Endothelial cell of umbilical vein (primary cell): Measurements from ENCODE around the gene SNX33. TPM values are rescaled to one million over a fixed set of nuclear protein-coding genes. Genes with fewer than 3 reads are reported as not detected.
"Not testable (repeated sequence)": the region's sequence is repeated elsewhere in the genome, so short reads cannot be mapped to it uniquely, and the experiment has no call there.

Source experiments
- BruUV-seq: library from RNA; stranded (reverse); fragments of 400-500 nt; replicated peaks from 2 replicates; lab custom pipeline; 2021; lab: Mats Ljungman, UMichigan
- CTCF ChIA-PET: fragments of 300-600, 350-600 bp; sonication (Branson Sonifier 250); formaldehyde crosslinking; loops from one replicate; lab custom pipeline; 2021; ENCODE audit warnings: antibody characterized with exemption, inconsistent platforms; lab: Charles Lee
- POLR2A ChIA-PET: fragments of 300-600, 350-600 bp; sonication (Branson Sonifier 250); formaldehyde crosslinking; loops from one replicate; lab custom pipeline; 2021; ENCODE audit warnings: antibody characterized with exemption, inconsistent platforms; lab: Charles Lee
- DNase-seq: peaks from one replicate; pipeline ENCODE4 v3.0.0-alpha.2; 2011; ENCODE audit warnings: low read depth, low spot score
- FAIRE-seq: peaks from 2 replicates; lab custom pipeline; 2011; peaks lifted over from hg19 to GRCh38; lab: Jason Lieb, UNC
- H2AFZ ChIP-seq: 2 replicates; pipeline ENCODE4 v1.6.0; 2012; ENCODE audit warnings: low read depth, low read length, control low read depth, inconsistent platforms
- H3K27ac ChIP-seq: 2 replicates; pipeline ENCODE4 v1.5.1; 2011; ENCODE audit warnings: low read depth, mild to moderate bottlenecking, control low read depth, low read length, moderate library complexity; ENCODE audit not compliant: insufficient read depth
- H3K27me3 ChIP-seq, 2 experiments: 2 replicates each; pipeline versions ENCODE4 v1.6.0 to v1.6.1; 2011; ENCODE audit warnings: low read length in 2 of 2, mixed read lengths in 1 of 2; ENCODE audit not compliant: control insufficient read depth in 2 of 2, insufficient read depth in 2 of 2
- H3K36me3 ChIP-seq, 2 experiments: 2 replicates in 1 of 2; 3 replicates in 1 of 2; pipeline ENCODE4 v1.5.1; 2011; ENCODE audit warnings: low read length in 2 of 2, mild to moderate bottlenecking in 1 of 2, moderate library complexity in 1 of 2; ENCODE audit not compliant: control insufficient read depth in 2 of 2, insufficient read depth in 2 of 2; ENCODE audit errors: extremely low read depth in 1 of 2
- H3K4me1 ChIP-seq: 3 replicates; pipeline ENCODE4 v1.5.1; 2011; ENCODE audit warnings: mild to moderate bottlenecking, low read length; ENCODE audit not compliant: control insufficient read depth, insufficient read depth; ENCODE audit errors: extremely low read depth
- H3K4me2 ChIP-seq: 2 replicates; pipeline ENCODE4 v1.6.1; 2011; ENCODE audit warnings: low read length, control low read depth, mixed read lengths; ENCODE audit not compliant: insufficient read depth
- H3K4me3 ChIP-seq, 3 experiments: fragments of 200-600 bp in 1 of 3; sonication (generic), shearing (Covaris generic) in 1 of 3; replicated peaks in 1 of 3; 2 replicates each; pipeline ENCODE4 v1.5.1; 2011 to 2016; ENCODE audit warnings: control low read depth in 3 of 3, low read length in 3 of 3, mild to moderate bottlenecking in 2 of 3, inconsistent platforms in 1 of 3, low read depth in 1 of 3, moderate library complexity in 1 of 3; ENCODE audit not compliant: insufficient read depth in 1 of 3
- H3K79me2 ChIP-seq: 2 replicates; pipeline ENCODE4 v1.6.0; 2012; ENCODE audit warnings: low read length, inconsistent platforms; ENCODE audit not compliant: control insufficient read depth, insufficient read depth
- H3K9ac ChIP-seq: replicated peaks from 2 replicates; pipeline ENCODE3; 2011; ENCODE audit warnings: low read length, control low read depth; ENCODE audit not compliant: insufficient read depth; ENCODE audit errors: extremely low read depth
- H3K9me1 ChIP-seq: replicated peaks from 3 replicates; pipeline ENCODE4 v1.6.0; 2011; ENCODE audit warnings: mild to moderate bottlenecking, low read length; ENCODE audit not compliant: control insufficient read depth, insufficient read depth; ENCODE audit errors: extremely low read depth
- H3K9me3 ChIP-seq: replicated peaks from 2 replicates; pipeline ENCODE4 v1.5.1; 2012; ENCODE audit warnings: low read length, inconsistent platforms; ENCODE audit not compliant: control insufficient read depth, insufficient read depth
- H4K20me1 ChIP-seq: replicated peaks from 2 replicates; pipeline ENCODE3; 2011; ENCODE audit warnings: mild to moderate bottlenecking, low read length; ENCODE audit not compliant: control insufficient read depth, insufficient read depth; ENCODE audit errors: extremely low read depth
- CTCF ChIP-seq, 2 donors: IDR thresholded peaks; 1 replicate in 1 of 2; 2 replicates in 1 of 2; pipeline ENCODE4 v1.5.1; 2011; ENCODE audit warnings: low read length in 2 of 2, mild to moderate bottlenecking in 2 of 2, moderate library complexity in 2 of 2, control low read depth in 1 of 2, inconsistent platforms in 1 of 2, low read depth in 1 of 2; ENCODE audit not compliant: insufficient read depth in 1 of 2; ENCODE audit errors: extremely low read depth in 1 of 2
- EZH2 ChIP-seq: IDR thresholded peaks from 2 replicates; pipeline ENCODE4 v1.6.1; 2012; ENCODE audit warnings: borderline replicate concordance, low read depth, mild to moderate bottlenecking, moderate library complexity, low read length, inconsistent platforms; ENCODE audit not compliant: severe bottlenecking
- GATA2 ChIP-seq: IDR thresholded peaks from 2 replicates; pipeline ENCODE4 v1.7.0; 2011; ENCODE audit warnings: low read depth, mild to moderate bottlenecking, moderate library complexity, mixed read lengths, low read length; ENCODE audit not compliant: insufficient read length, insufficient read depth
- JUN ChIP-seq: IDR thresholded peaks from 2 replicates; pipeline ENCODE4 v1.6.1; 2011; ENCODE audit warnings: borderline replicate concordance, low read depth; ENCODE audit not compliant: insufficient read length, insufficient read depth
- MYC ChIP-seq: IDR thresholded peaks from one replicate; pipeline ENCODE4 v1.6.1; 2011; ENCODE audit warnings: mild to moderate bottlenecking, low read depth, low read length
- POLR2A ChIP-seq: IDR thresholded peaks from 2 replicates; pipeline ENCODE4 v1.6.1; 2012; ENCODE audit warnings: low read depth, mild to moderate bottlenecking, control low read depth, low read length
- POLR2AphosphoS5 ChIP-seq: IDR thresholded peaks from 2 replicates; pipeline ENCODE4 v1.6.1; 2012; ENCODE audit warnings: low read depth, mild to moderate bottlenecking, control low read depth, low read length, moderate library complexity; ENCODE audit not compliant: insufficient read depth
- dilution Hi-C: fragments of 300-500 bp; cut with MboI; formaldehyde crosslinking; loops from one replicate; pipeline ENCODE4 v1.15.0; 2019; ENCODE audit warnings: low sequenced_read_pairs; ENCODE audit not compliant: extremely low pct_ligation_motif_present
- intact Hi-C: fragments of 100-400 bp; cut with micrococcal nuclease; formaldehyde crosslinking; loops from one replicate; pipeline ENCODE4 v1.10.0; 2022
- polyA plus RNA-seq, 4 experiments: library from polyadenylated mRNA; depleted of rRNA in 3 of 4; stranded (reverse) in 3 of 4; unstranded in 1 of 4; fragments of >200 nt; gene quantifications; 2 replicates each; pipeline versions ENCODE4 v1.2.1 to v1.2.3, GENCODE V29; 2011 to 2012; ENCODE audit warnings: missing spikeins in 1 of 4
- total RNA-seq: library from RNA; stranded (reverse); gene quantifications from 2 replicates; pipeline ENCODE4 v1.2.3, GENCODE V29; 2021

Gene SNX33
- total and polyA plus RNA-seq, 2 donors (not counting 3 experiments of a cell fraction or from before 2014, with no cell fraction given), result 7.9 to 12.6 TPM

GRCh38 chr15:75677465-75678323 lies 30.0 kb downstream of the SNX33 start:
- no TSS peak for BruUV-seq
- H3K9me1 ChIP-seq, result no peaks in the 10 kb centered on the region
- H3K4me3 ChIP-seq, result no peak overlapping the region
- H3K9me3 ChIP-seq, result no peaks in the 10 kb centered on the region
- H2AFZ ChIP-seq, result no peak overlapping the region
- no peak overlapping the region for H3K4me2 ChIP-seq
- H3K36me3 ChIP-seq, result no peaks in the 10 kb centered on the region
- H3K9ac ChIP-seq, result no peak overlapping the region
- FAIRE-seq (no peak), DNase-seq (no peak)
- no peak overlapping the region for H3K27ac ChIP-seq
- ChIA-PET POLR2A (no interaction called here), CTCF (interaction anchor here (1.9 to 8.3 kb wide), 5 partner anchors 9 to 57 kb away, joined by 5 to 65 read pairs (median 15); partner anchors contain the start of genes IMP3 and SNX33)
- H3K79me2 ChIP-seq, result no peaks in the 10 kb centered on the region
- dilution Hi-C loops, result no loop called here
- H3K4me1 ChIP-seq, result no peaks in the 10 kb centered on the region
- H4K20me1 ChIP-seq, result no peaks in the 10 kb centered on the region
- H3K27me3 ChIP-seq, result peaks cover 0 to 5% of the 10 kb centered on the region in 2 experiments
- TF ChIP-seq POLR2A (no peak), POLR2AphosphoS5 (no peak), CTCF (IDR thresholded peaks at IDR 0.05; ENCODE audit: extremely low read depth in 1 of 2, insufficient read depth in 1 of 2, low read depth in 1 of 2, low read length in 2 of 2) (no peak), MYC (no peak), GATA2 (no peak), EZH2 (no peak), JUN (no peak)
- intact Hi-C loops, result no loop called here

GRCh38 chr15:75678324-75678690 lies 30.6 kb downstream of the SNX33 start:
- not testable (repeated sequence) for H4K20me1 ChIP-seq, DNase-seq
- CTCF ChIA-PET, result interaction anchor here (2.5 to 8.3 kb wide), 4 partner anchors 10 to 58 kb away, joined by 9 to 65 read pairs (median 16); partner anchors contain the start of genes IMP3 and SNX33

More at GRCh38 chr15:75678324-75678690, 30.6 kb downstream of the SNX33 start:
- H3K9me3 ChIP-seq, H3K9ac ChIP-seq, BruUV-seq, H3K9me1 ChIP-seq, H3K4me2 ChIP-seq, POLR2A ChIA-PET, intact Hi-C loops, H3K4me1 ChIP-seq, H3K27me3 ChIP-seq, H3K36me3 ChIP-seq, H3K79me2 ChIP-seq, H3K4me3 ChIP-seq, dilution Hi-C loops, H3K27ac ChIP-seq, FAIRE-seq, H2AFZ ChIP-seq: not testable (repeated sequence)
